HG02885 (cell line): Measurements from ENCODE around the gene C11orf24.
"Not testable (repeated sequence)": the region's sequence is repeated elsewhere in the genome, so short reads cannot be mapped to it uniquely, and the experiment has no call there.

Source experiments
- ATAC-seq: cut with Tn5 transposase; IDR thresholded peaks from one replicate; pipeline ENCODE4 v1.9.1; 2021; ENCODE audit warnings: mild to moderate bottlenecking; ENCODE audit not compliant: unreplicated experiment, poor library complexity

C11orf24 gene

DNA sequence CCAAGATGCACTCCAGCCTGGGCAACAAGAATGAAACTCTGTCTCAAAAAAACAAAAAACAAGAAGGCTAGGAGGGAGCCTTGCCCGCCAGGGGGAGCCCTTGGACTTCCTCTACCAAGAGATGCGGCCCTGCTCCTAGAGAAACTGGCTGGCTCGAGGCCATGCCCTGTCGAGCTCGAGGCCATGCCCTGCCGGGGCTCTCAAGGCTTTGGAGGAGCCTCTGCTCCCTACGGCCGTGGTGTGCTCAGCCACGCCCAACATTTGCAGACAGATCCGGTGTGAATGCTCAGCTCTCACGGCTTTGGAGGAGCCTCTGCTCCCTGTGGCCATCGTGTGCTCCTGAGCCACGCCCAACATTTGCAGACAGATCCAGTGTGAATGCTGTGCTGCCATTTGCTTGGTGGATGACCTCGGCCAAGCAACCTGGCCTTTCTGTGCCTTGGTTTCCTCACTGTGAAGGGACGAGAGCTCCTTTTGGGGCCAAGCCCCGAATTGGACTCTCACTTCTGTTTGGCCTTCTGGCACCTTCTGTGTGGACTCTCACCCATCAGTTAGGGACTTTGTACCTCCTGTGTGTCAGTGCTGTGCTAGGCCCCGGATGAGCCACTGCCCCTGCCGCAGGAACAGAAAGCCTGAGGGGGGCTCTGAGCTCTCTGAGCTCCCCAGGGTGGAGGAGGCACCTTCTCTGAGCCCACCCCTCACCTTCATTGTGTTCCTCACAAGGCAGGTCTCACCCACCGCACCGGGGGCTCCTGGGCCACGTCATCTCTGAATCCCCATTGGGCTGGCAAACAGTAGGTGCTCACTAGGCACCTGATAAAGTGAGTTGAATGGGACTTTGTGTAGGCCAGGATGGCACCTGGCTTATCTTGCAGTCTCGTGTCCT, 14.1 kb downstream of the C11orf24 start:
- no peak for ATAC-seq

DNA sequence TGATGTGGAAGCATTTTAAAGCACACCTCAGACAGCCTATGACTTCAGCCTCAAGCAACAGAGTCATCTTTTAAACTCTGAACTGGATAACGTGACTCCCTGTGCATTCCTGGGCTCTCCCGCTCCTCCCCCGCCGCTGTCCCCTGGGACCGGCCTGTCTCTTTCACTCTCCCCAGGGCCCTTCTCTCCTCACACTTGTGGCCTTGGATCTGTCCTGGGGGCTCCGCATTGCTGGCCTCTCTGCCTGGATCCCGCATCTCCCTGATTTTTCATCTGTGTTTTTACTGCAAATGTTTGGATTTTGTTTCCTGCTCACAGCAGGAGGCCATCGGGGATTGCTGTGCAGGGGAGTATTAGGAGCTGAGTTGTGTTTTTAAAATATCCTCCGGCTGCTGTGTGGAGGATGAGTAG, 15.4 kb downstream of the C11orf24 start:
- ATAC-seq, result no peak

DNA sequence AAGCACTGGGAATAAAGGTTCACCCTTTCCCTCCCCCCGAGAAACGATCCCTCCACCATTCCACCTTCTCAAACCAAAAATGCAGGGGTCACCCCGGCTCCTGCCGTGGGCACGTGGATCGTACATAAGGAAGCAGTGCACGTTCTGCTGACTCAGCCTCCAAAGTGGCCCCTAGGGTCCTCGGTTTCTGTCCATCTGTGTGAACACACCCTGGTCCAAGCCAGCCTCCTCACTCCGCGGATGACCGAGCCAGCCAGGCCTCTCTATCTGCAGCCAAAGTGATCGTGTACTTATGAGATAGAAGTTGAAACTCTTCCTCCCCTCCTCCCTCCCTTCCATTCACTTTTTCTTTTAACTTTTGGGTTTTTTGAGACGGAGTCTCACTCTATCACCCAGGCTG, 16.2 kb downstream of the C11orf24 start:
- no peak for ATAC-seq

DNA sequence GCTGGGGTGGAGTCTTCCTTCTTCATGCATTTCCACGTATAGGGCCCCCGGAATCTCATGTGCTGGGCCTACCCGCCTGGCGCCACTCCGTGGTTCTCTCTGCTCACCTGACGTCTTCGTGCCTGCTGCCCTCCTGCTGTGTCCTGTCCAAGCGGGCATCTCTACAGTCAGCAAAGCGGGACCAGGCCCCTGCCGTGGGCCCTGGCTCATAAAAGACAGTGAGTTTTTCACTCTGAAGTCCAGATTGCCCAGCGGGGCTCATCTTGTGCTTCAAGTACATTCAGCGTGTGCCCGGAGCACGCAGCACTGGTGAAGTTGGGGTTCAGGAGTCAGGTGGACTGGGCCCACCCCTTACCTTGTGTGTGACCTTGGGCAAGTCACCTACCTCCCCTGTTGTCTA, 17.4 kb downstream of the C11orf24 start:
- no peak for ATAC-seq

DNA sequence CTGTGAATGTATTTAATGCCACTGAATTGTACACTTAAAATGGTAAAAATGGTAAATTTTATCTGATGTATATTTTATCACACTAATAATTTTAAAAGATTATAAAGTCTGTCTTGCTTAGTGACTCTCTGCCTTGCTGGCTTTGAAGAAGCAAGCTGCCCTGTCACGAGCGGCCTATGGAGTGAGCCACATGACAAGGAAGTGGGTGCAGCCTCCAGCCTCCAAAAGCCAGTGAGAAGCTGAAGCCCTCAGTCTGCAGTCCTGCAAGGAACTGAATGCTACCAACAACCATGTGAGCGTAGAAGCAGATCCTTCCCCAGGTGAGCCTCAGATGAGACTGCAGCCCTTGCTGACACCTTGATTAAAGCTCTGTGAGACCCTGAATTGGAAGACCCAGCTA, 20.0 kb downstream of the C11orf24 start:
- no peak for ATAC-seq

DNA sequence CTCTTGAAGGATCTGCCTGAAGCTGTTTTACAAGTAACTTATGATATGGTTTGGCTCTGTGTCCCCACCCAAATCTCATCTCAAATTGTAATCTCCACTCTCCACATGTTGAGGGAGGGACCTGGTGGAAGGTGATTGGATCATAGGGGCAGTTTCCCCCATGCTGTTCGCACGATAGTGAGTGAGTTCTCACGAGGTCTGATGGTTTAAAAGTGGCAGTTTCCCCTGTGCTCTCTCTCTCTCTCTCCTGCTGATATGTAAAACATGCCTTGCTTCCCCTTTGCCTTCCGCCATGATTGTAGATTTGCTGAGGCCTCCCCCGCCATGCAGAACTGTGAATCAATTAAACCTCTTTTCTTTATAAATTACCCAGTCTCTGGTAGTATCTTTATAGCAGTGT, 26.9 kb downstream of the C11orf24 start:
- not testable (repeated sequence) for ATAC-seq

DNA sequence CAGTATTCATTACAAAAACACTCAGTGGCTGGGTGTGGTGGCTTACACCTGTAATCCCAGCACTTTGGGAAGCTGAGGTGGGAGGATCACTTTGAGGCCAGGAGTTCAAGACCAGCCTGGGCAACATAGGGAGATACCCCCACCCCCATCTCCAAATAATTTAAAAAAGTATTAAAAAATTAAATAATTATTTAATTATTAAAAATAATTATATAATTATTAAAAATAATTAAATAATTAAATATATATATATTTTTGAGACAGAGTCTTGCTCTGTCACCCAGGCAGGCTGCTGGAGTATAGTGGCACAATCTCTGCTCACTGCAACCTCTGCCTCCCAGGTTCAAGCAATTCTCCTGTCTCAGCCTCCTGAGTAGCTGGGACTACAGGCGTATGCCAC, 27.9 kb downstream of the C11orf24 start:
- not testable (repeated sequence) for ATAC-seq

DNA sequence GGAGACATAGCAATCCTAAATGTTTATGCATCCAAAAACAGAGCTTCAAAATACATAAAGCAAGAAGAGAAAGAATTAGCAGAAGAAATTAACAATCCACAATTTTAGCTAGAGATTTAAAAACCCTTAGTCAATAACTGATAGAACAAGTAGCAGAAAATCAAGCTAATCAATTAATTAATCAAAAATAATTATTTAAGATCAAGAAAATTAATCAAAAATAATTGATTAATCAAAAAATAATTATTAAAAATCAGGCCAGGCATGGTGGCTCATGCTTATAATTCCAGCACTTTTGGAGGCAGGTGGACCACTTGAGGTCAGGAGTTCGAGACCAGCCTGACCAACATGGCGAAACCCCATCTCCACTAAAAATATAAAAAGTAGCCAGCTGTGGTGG, 29.2 kb downstream of the C11orf24 start:
- no peak for ATAC-seq

DNA sequence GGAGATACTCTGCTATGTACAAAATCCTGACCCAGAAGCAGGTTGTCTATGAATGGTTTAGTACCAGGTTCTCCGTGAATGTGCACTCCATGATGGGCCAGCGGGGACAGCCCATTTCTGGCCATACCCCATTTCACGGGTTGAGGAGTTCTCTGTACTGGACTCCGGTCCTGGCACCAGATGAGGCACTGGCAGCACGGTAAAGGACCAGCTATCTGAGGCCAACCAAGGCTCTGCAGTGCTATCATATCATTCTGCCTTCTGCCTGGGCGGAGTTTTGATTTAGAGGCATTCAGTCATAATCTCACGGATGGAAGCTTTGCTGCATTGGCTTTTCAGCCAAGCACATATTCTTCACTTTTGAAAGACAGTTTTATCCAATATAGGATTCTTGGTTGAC, 40.2 kb downstream of the C11orf24 start:
- no peak for ATAC-seq

DNA sequence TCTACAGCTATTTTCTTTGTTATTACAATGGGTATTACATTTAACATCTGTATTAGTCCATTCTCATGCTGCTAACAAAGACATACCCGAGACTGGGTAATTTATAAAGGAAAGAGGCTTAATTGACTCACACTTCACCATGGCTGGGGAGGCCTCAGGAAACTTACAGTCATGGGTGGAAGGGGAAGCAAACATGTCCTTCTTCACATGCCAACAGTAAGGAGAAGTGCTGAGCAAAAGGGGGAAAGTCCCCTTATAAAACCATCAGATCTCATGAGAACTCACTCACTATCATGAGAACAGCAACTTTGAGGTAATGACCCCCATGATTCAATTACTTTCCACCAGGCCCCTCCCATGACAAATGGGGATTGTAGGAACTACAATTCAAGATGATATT, 42.2 kb downstream of the C11orf24 start:
- ATAC-seq, result no peak

DNA sequence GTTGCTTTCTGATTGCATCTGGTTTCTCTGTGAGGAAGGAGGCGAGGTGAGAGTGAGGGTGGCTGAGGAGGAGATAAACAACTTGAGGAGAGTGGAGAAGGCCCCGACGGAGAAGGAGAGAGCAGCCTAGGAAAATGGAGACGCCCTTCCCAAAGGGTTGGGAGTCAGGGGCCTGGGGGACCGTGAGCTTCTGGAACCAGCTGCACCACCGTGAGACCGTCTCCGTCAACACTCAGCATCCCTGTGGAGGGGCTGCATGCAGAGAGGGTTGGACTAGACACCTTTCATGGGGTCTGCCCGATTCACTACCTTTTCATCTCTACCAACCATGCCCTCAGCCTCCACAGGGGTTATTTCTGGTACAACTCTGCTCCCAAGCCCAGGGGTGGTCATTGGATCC, 45.4 kb downstream of the C11orf24 start:
- ATAC-seq, result no peak

DNA sequence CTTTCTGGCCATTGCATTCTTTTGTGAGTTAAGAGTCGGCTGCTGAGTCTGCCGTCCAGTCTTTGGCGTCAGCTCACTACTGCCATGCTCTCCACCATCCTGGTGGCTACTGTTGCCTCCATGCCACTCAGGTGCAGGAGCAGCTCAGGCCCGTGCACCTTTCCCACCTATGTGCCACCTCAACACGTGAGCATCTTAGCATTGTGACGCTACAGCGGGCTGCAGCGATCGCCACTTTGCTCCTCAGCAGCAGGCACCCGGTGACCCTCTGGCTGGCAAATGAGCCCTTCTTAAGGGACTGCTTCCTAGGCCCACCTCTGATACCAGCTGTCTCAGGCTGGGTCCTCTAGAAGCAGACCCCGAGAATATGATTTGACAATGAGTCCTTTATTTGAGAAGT, 47.2 kb downstream of the C11orf24 start:
- ATAC-seq, result no peak

DNA sequence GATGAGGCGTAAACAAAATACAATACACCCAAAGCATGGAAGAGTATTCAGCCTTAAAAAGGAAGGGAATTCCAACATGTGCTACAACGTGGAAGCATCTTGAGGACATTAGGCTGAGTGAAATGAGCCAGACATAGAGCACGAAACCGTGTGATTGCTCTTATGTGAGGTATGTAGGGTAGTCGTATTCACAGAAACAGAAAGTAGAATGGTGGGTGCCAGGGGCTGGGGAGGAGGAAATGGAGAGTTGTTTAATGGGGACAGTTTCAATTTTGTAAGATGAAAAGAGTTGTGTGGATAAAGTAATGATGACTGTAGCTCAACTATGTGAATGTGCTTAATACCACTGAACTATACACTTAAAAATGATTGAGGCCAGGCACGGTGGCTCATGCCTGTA, 48.5 kb downstream of the C11orf24 start:
- no peak for ATAC-seq

DNA sequence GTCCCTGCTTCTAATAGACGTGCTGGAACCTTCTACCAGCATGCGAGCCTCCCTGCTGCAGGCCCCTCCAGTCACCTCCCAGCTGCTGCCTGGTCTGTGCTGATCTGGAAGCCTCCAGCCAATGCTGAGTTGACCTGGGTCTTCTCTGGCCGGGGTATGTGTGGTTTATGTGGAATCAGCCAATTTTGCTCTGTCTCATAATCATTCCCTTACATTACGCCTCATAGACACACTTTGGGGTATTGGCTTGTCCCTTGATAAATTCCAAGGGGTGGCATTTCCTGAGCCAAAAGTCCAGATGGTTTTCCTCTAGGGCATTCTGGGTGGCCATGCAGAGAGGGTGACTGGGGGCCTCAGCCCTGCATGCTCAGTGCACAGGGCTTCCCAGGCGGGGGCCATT, 50.4 kb downstream of the C11orf24 start:
- no peak for ATAC-seq

DNA sequence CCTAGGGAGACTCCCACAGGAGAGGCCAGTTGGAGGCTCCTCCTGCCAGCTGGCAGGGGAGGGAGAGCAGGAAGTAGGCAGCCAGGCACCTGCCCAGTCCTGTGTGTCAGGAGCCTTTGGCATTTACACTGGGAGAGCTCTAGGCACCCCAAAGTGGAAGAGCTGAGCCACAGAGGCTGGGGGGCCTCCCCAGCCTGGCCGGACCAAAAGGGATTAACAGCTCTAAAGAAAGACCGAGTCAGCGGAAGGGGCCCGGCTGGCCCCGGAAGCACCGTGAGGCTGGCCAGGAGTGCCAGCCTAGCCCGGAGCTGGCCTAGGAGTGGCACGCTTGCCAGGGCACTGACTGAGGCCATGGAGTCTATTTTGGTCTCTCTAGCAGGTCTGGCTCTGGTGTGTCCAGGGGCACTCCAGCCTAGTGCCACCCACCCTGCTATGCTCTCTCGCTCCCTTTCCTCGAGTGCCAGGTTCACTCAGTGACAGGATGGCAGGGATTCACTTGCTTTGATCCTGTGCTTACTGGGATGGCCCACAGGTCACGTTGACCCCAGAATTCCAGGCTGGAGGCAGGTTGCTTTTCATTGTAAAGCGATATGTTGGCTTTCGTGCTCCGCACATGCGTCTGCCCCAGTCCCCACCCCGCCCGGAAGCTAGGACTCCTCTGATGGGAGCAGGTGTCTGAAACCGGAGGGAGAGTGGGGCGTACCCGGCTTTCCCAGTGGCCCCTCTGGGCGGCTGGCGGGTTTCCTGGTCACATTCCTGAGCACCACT, 55.4 kb downstream of the C11orf24 start:
- ATAC-seq, result no peak

DNA sequence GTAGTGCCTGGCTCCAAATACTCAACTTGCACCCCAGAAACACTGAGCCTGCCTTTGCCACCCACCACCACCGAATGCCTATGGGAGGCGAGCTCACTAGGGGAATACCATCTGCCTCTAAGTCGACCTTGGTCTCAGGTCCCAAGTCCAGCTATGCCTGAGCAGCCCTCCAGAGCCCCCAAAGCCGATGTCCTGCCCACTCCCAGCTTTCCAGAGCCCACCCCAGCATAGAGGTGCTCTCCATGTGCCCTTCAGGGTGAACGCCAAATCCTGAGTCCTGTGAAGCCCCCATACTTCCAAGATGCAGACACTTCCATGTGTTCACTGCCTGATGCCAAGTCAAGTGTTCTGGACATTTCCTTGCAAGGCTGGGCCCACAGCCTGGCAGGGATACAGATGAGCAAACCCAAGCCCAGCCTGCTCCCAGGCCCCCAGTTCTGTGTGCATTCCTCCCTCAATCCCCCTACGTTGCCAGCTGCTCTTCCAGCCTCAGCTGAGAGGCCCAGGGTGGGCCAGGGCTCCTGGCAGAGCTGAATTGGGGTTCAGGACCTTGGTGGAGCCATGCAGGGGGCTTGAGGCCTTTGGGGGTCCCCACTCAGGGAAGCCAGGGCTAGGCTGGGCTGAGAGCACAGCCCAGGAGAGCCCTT, 56.1 kb downstream of the C11orf24 start:
- no peak for ATAC-seq

DNA sequence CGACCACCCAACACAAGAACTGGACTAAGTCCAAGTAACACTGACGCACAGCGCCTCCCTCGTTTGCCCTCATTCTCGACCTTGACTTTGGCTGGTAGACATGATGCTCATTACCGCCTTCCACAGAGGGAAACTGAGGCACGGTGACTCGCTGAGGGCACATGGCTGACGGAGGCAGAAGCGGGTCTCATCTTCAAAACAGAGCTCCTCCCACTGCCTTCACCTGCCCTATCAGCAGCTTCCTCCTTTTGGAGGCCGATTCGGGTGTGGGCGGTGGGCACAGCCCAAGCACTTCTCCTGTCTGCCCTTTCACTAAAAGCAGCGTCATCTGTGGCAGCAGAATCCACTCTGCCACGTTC, 56.7 kb downstream of the C11orf24 start:
- no peak for ATAC-seq

DNA sequence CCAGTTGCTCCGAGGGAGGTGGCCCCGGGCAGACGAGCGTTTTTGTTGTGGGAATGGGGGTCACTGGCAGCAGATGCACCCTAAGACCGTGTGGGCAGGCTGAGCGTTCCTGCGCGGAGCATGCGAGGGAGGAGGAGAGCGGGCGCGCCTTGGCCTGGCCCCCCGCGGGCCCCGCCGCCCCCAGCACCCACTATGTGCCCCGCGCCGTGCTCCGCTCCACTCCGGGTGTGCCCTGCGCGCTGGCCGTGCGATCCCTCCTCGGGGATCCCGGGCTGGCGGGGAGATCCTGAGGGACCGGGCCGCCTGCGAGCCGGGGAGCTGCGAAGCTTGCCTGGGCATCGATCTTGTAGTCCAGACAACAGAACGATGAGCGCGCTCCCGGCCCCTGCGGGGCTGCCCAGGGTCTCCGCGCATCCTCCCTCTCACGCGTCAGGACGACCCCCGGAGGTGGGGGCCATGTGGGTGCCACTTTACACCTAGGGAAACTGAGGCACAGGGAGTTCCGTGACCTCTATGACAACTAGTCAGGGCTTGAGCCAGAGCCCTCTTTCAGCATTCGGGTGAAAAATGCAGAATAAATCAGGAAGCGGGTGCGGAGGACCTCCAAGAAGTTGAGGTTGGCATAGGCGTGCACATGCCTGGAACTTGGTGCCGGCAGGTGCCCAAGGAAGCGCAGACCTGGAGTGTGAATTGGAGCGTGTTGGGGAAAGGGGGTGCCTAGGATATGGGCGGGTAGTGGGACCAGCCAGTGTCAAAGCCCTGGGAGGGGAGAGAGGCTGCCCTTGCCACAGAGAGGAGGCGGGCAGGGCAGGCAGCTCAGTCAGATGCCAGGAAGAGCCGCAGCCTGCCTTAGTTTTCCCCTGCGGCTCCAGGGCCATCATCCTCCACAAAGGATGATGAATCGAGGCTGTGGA, 57.3 kb downstream of the C11orf24 start:
- ATAC-seq, result no peak

DNA sequence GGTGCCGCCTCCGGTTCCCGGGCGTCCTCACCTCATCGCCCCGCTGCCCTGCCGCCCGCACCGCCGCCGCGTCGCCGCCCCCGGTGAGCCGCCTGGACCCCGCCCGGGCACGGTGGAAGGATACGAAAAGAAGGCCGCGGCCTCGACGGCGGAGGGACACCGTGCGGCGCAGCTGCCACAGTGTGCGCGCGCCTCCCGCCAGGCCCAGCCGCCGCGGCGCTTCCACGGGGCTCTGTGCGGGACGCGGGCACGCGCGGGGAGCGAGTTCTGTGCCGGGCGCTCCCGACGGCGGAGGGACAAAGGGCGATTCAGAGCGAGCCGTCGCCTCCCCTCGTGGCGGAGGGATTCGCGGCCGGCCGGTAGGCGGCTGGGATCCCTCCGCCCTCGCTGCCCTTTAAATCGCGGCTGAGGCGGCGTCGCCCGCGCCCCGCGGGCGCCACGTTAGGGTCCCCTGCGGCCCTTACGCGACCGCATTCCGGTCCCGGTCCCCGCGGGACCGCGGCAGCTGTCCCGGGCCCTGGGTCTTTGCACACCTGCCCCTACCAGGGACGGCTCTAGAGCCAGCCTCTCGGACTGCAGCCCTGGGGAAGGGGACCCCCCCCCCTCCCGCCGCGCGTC, 58.1 kb downstream of the C11orf24 start:
- peak; percentile 60 for ATAC-seq

DNA sequence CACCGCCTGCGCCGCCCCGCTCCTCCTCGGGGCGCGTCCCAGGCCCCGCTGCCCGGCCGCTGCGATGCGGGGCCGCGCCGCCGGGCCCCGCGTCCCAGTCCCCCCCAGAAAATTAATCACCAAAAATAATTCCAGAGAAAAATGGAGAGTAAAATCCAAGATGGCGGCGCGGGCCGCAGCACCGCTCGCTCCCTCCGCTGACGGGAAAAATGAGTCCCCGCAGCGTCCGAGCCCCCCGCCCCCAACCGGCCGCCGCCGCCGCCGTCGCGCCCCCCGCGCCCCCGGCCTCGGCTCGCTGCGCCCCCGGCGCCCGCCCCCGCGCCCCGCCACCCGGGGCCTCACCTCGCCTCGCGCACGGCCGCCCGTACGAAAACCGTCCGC, 58.6 kb downstream of the C11orf24 start, which contains the start of gene KMT5B:
Gene KMT5B (minus strand): TSS at position 162 of the 381 bp plus-strand sequence. CDS start 23,220 bp downstream, outside the sequence.
- peak; percentile 33 for ATAC-seq
